ENCODE measurements around the gene PLXND1.
"Not testable (repeated sequence)": the region's sequence is repeated elsewhere in the genome, so short reads cannot be mapped to it uniquely, and the experiment has no call there.

The PLXND1 gene

GRCh38 chr3:129526121-129526900, 80.2 kb downstream of the PLXND1 start:
- DNase-seq (ENCODE audit: low read depth): no peak

- no peak for DNase-seq (ENCODE audit: low read depth)
These were observed 81.0 kb downstream of the PLXND1 start for GRCh38 chr3:129525341-129525968.

GRCh38 chr3:129524081-129524480, 82.4 kb downstream of the PLXND1 start:
- DNase-seq (ENCODE audit: low read depth): no peak

GRCh38 chr3:129522953-129523352, 83.5 kb downstream of the PLXND1 start:
- DNase-seq (ENCODE audit: low read depth): no peak

- no peak for DNase-seq (ENCODE audit: low read depth)
These were observed 84.9 kb downstream of the PLXND1 start for GRCh38 chr3:129521611-129522010.

GRCh38 chr3:129520960-129521359, 85.5 kb downstream of the PLXND1 start:
- no peak for DNase-seq (ENCODE audit: low read depth)

- no peak for DNase-seq (ENCODE audit: low read depth)
These were observed 86.4 kb downstream of the PLXND1 start for GRCh38 chr3:129519896-129520715.

- no peak for DNase-seq (ENCODE audit: low read depth)
These were observed 87.0 kb downstream of the PLXND1 start for GRCh38 chr3:129519449-129519848.

- DNase-seq (ENCODE audit: low read depth): no peak
These were observed 87.9 kb downstream of the PLXND1 start for GRCh38 chr3:129518581-129518980.

- no peak for DNase-seq (ENCODE audit: low read depth)
These were observed 88.4 kb downstream of the PLXND1 start for GRCh38 chr3:129518038-129518561.

- DNase-seq (ENCODE audit: low read depth): no peak
These were observed 89.0 kb downstream of the PLXND1 start for GRCh38 chr3:129517516-129517915.

- not testable (repeated sequence) for DNase-seq (ENCODE audit: low read depth)
These were observed 90.5 kb downstream of the PLXND1 start for GRCh38 chr3:129515821-129516432.

GRCh38 chr3:129515108-129515820, 91.2 kb downstream of the PLXND1 start:
- DNase-seq (ENCODE audit: low read depth): not testable (repeated sequence)

GRCh38 chr3:129514563-129514962, 91.9 kb downstream of the PLXND1 start:
- DNase-seq (ENCODE audit: low read depth): no peak

- DNase-seq (ENCODE audit: low read depth): no peak
These were observed 92.4 kb downstream of the PLXND1 start for GRCh38 chr3:129514110-129514509.

GRCh38 chr3:129513705-129514104, 92.8 kb downstream of the PLXND1 start:
- DNase-seq (ENCODE audit: low read depth): no peak

GRCh38 chr3:129512595-129512994, 93.9 kb downstream of the PLXND1 start:
- no peak for DNase-seq (ENCODE audit: low read depth)

- DNase-seq (ENCODE audit: low read depth): no peak
These were observed 99.2 kb downstream of the PLXND1 start for GRCh38 chr3:129507181-129507831.

GRCh38 chr3:129506231-129506742, 100.2 kb downstream of the PLXND1 start:
- DNase-seq (ENCODE audit: low read depth): no peak

GRCh38 chr3:129505341-129505740, 101.1 kb downstream of the PLXND1 start:
- no peak for DNase-seq (ENCODE audit: low read depth)
